Stimulated activated memory B cell treated with anti-CD40 and anti-IgM and Interleukin-4, amounts not matched to agents 10 μg/mL and 1 μg/mL and 100 μg/mL, for 72 hours (primary cell): ENCODE measurements around the gene NEUROD2.
A peak's percentile ranks its signal among the peaks of the same experiment; 100 is the strongest.

Source experiments
- ATAC-seq: fragments of 150-1000 bp; cut with Tn5 transposase; 2 replicates; pipeline ENCODE4 v1.10.0; 2021
- H3K27ac Mint-ChIP-seq: one replicate; pipeline ENCODE4 v1.8.0; 2022; ENCODE audit warnings: mild to moderate bottlenecking, mixed read lengths
- H3K27me3 Mint-ChIP-seq: one replicate; pipeline ENCODE4 v1.8.0; 2022; ENCODE audit warnings: mixed read lengths
- H3K36me3 Mint-ChIP-seq: one replicate; pipeline ENCODE4 v1.8.0; 2022; ENCODE audit warnings: mixed read lengths
- H3K4me1 Mint-ChIP-seq: one replicate; pipeline ENCODE4 v1.8.0; 2022; ENCODE audit warnings: mixed read lengths
- H3K4me3 Mint-ChIP-seq: one replicate; pipeline ENCODE4 v1.8.0; 2022; ENCODE audit warnings: mild to moderate bottlenecking, moderate library complexity, mixed read lengths
- H3K9me3 Mint-ChIP-seq: one replicate; pipeline ENCODE4 v1.8.0; 2022; ENCODE audit warnings: mixed read lengths

The NEUROD2 gene

GRCh38 chr17:39603304-39604016, 4.3 kb downstream of the NEUROD2 start:
- Mint-ChIP-seq H3K27ac (no peak overlapping the region), H3K9me3 (no peaks in the 10 kb centered on the region), H3K27me3 (peaks cover 95% of the 10 kb centered on the region), H3K36me3 (no peaks in the 10 kb centered on the region), H3K4me3 (peak overlapping the region; percentile 16), H3K4me1 (peaks cover 62% of the 10 kb centered on the region)
- no peak for ATAC-seq

GRCh38 chr17:39602533-39603303, 5.0 kb downstream of the NEUROD2 start:
- Mint-ChIP-seq H3K36me3 (no peaks in the 10 kb centered on the region), H3K27me3 (peaks cover 95% of the 10 kb centered on the region), H3K9me3 (no peaks in the 10 kb centered on the region), H3K4me1 (peaks cover 68% of the 10 kb centered on the region), H3K4me3 (no peak overlapping the region), H3K27ac (no peak overlapping the region)
- ATAC-seq: no peak

GRCh38 chr17:39601758-39602532, 5.8 kb downstream of the NEUROD2 start:
- Mint-ChIP-seq H3K4me1 (peaks cover 61% of the 10 kb centered on the region), H3K9me3 (no peaks in the 10 kb centered on the region), H3K27ac (no peak overlapping the region)

GRCh38 chr17:39600997-39601597, 6.6 kb downstream of the NEUROD2 start:
- H3K27me3 Mint-ChIP-seq: peaks cover 93% of the 10 kb centered on the region
- H3K36me3 Mint-ChIP-seq: no peaks in the 10 kb centered on the region
- H3K4me3 Mint-ChIP-seq: no peak overlapping the region
- H3K4me1 Mint-ChIP-seq: peaks cover 56% of the 10 kb centered on the region
- no peaks in the 10 kb centered on the region for H3K9me3 Mint-ChIP-seq
- no peak overlapping the region for H3K27ac Mint-ChIP-seq
- no peak for ATAC-seq

More at GRCh38 chr17:39601758-39602532, 5.8 kb downstream of the NEUROD2 start:
- peaks cover 93% of the 10 kb centered on the region for H3K27me3 Mint-ChIP-seq
- H3K36me3 Mint-ChIP-seq: no peaks in the 10 kb centered on the region
- ATAC-seq: no peak
- H3K4me3 Mint-ChIP-seq: no peak overlapping the region

- no peaks in the 10 kb centered on the region for H3K36me3 Mint-ChIP-seq
- H3K27ac Mint-ChIP-seq: no peak overlapping the region
- no peak for ATAC-seq
- no peaks in the 10 kb centered on the region for H3K9me3 Mint-ChIP-seq
- H3K4me3 Mint-ChIP-seq: no peak overlapping the region
- peaks cover 52% of the 10 kb centered on the region for H3K4me1 Mint-ChIP-seq
- H3K27me3 Mint-ChIP-seq: peaks cover 94% of the 10 kb centered on the region
These were observed 7.3 kb downstream of the NEUROD2 start for GRCh38 chr17:39600288-39600996.

- H3K4me3 Mint-ChIP-seq: peak overlapping the region; percentile 22
- peaks cover 45% of the 10 kb centered on the region for H3K4me1 Mint-ChIP-seq
- no peaks in the 10 kb centered on the region for H3K36me3 Mint-ChIP-seq
- H3K27me3 Mint-ChIP-seq: peaks cover 94% of the 10 kb centered on the region
- H3K27ac Mint-ChIP-seq: no peak overlapping the region
- no peaks in the 10 kb centered on the region for H3K9me3 Mint-ChIP-seq
- no peak for ATAC-seq
These were observed 8.0 kb downstream of the NEUROD2 start for GRCh38 chr17:39599665-39600231.

- ATAC-seq: no peak
- H3K4me3 Mint-ChIP-seq: peak overlapping the region; percentile 27
These were observed 8.6 kb downstream of the NEUROD2 start for GRCh38 chr17:39599004-39599664.

GRCh38 chr17:39598630-39599003, 9.1 kb downstream of the NEUROD2 start:
- H3K4me3 Mint-ChIP-seq: peak overlapping the region; percentile 27
- no peak for ATAC-seq
- H3K36me3 Mint-ChIP-seq: no peaks in the 10 kb centered on the region
- no peak overlapping the region for H3K27ac Mint-ChIP-seq
- no peaks in the 10 kb centered on the region for H3K9me3 Mint-ChIP-seq
- H3K27me3 Mint-ChIP-seq: peaks cover 89% of the 10 kb centered on the region
- H3K4me1 Mint-ChIP-seq: peaks cover 43% of the 10 kb centered on the region

More at GRCh38 chr17:39599004-39599664, 8.6 kb downstream of the NEUROD2 start:
- H3K36me3 Mint-ChIP-seq: no peaks in the 10 kb centered on the region
- H3K27me3 Mint-ChIP-seq: peaks cover 92% of the 10 kb centered on the region
- H3K9me3 Mint-ChIP-seq: no peaks in the 10 kb centered on the region
- H3K27ac Mint-ChIP-seq: no peak overlapping the region
- peaks cover 43% of the 10 kb centered on the region for H3K4me1 Mint-ChIP-seq

GRCh38 chr17:39598047-39598481, 9.7 kb downstream of the NEUROD2 start:
- H3K36me3 Mint-ChIP-seq: no peaks in the 10 kb centered on the region
- H3K4me3 Mint-ChIP-seq: no peak overlapping the region

GRCh38 chr17:39597372-39598046, 10.2 kb downstream of the NEUROD2 start:
- H3K9me3 Mint-ChIP-seq: peaks cover 3% of the 10 kb centered on the region
- H3K36me3 Mint-ChIP-seq: no peaks in the 10 kb centered on the region
- ATAC-seq: no peak
- no peak overlapping the region for H3K4me3 Mint-ChIP-seq
- H3K27ac Mint-ChIP-seq: no peak overlapping the region
- H3K4me1 Mint-ChIP-seq: peaks cover 43% of the 10 kb centered on the region
- peaks cover 89% of the 10 kb centered on the region for H3K27me3 Mint-ChIP-seq

More at GRCh38 chr17:39598047-39598481, 9.7 kb downstream of the NEUROD2 start:
- peaks cover 43% of the 10 kb centered on the region for H3K4me1 Mint-ChIP-seq
- no peak overlapping the region for H3K27ac Mint-ChIP-seq
- no peak for ATAC-seq
- peaks cover 89% of the 10 kb centered on the region for H3K27me3 Mint-ChIP-seq
- peaks cover 2% of the 10 kb centered on the region for H3K9me3 Mint-ChIP-seq

- Mint-ChIP-seq H3K36me3 (no peaks in the 10 kb centered on the region), H3K27me3 (peaks cover 89% of the 10 kb centered on the region), H3K4me1 (peaks cover 43% of the 10 kb centered on the region), H3K9me3 (peaks cover 3% of the 10 kb centered on the region), H3K4me3 (no peak overlapping the region), H3K27ac (no peak overlapping the region)
- no peak for ATAC-seq
These were observed 11.0 kb downstream of the NEUROD2 start for GRCh38 chr17:39596543-39597267.

- Mint-ChIP-seq H3K27me3 (peaks cover 83% of the 10 kb centered on the region), H3K36me3 (no peaks in the 10 kb centered on the region), H3K27ac (no peak overlapping the region), H3K9me3 (peaks cover 3% of the 10 kb centered on the region), H3K4me1 (peaks cover 37% of the 10 kb centered on the region), H3K4me3 (no peak overlapping the region)
- no peak for ATAC-seq
These were observed 11.7 kb downstream of the NEUROD2 start for GRCh38 chr17:39595928-39596510.
